DND-41 (cell line): ENCODE measurements around the gene BCL11B.

Experiments
- ATAC-seq: fragments of 200-7000 bp; cut with Tn5 transposase; 3 replicates; pipeline ENCODE4 v1.9.1; 2021; ENCODE audit warnings: low read depth; ENCODE audit not compliant: insufficient read depth
- DNase-seq: peaks from one replicate; pipeline ENCODE4 v3.0.0-alpha.2; 2020
- H2AFZ ChIP-seq: 2 replicates; pipeline ENCODE4 v1.6.0; 2012; ENCODE audit warnings: low read depth, low read length
- H3K27ac ChIP-seq: 2 replicates; pipeline ENCODE4 v1.5.1; 2012; ENCODE audit warnings: low read length, inconsistent platforms
- H3K27me3 ChIP-seq: fragments of 200-600 bp; sonication (generic); 2 replicates; pipeline ENCODE4 v1.6.0; 2012; ENCODE audit warnings: low read length, mild to moderate bottlenecking, inconsistent platforms; ENCODE audit not compliant: insufficient read depth, poor library complexity
- H3K36me3 ChIP-seq: 2 replicates; pipeline ENCODE4 v1.5.1; 2012; ENCODE audit warnings: low read length, inconsistent platforms; ENCODE audit not compliant: insufficient read depth
- H3K4me1 ChIP-seq: 2 replicates; pipeline ENCODE4 v1.5.1; 2012; ENCODE audit warnings: mild to moderate bottlenecking, low read length; ENCODE audit not compliant: insufficient read depth
- H3K4me2 ChIP-seq: 2 replicates; pipeline ENCODE4 v1.6.0; 2012; ENCODE audit warnings: mild to moderate bottlenecking, moderate library complexity, low read length, inconsistent platforms; ENCODE audit not compliant: insufficient read depth
- H3K4me3 ChIP-seq, 2 experiments: fragments of 200-600 bp in 1 of 2; shearing (Covaris generic) in 1 of 2; 2 replicates each; pipeline ENCODE4 v1.5.1; 2012 to 2016; ENCODE audit warnings: inconsistent platforms in 2 of 2, low read length in 2 of 2, mild to moderate bottlenecking in 2 of 2, low read depth in 1 of 2, moderate library complexity in 1 of 2
- H3K79me2 ChIP-seq: 2 replicates; pipeline ENCODE4 v1.6.0; 2012; ENCODE audit warnings: low read length, inconsistent platforms; ENCODE audit not compliant: insufficient read depth
- H3K9ac ChIP-seq: 2 replicates; pipeline ENCODE4 v1.6.0; 2012; ENCODE audit warnings: low read depth, mild to moderate bottlenecking, inconsistent platforms, low read length, moderate library complexity
- H3K9me3 ChIP-seq: 2 replicates; pipeline ENCODE4 v1.5.1; 2012; ENCODE audit warnings: low read length, moderate library complexity, mild to moderate bottlenecking, inconsistent platforms; ENCODE audit not compliant: insufficient read depth, severe bottlenecking
- H4K20me1 ChIP-seq: 2 replicates; pipeline ENCODE4 v1.6.0; 2012; ENCODE audit warnings: low read length; ENCODE audit not compliant: insufficient read depth
- EZH2 ChIP-seq: IDR thresholded peaks from 3 replicates; pipeline ENCODE4 v1.6.1; 2012; ENCODE audit warnings: borderline replicate concordance, low read depth, mild to moderate bottlenecking, moderate library complexity, low read length, inconsistent platforms; ENCODE audit not compliant: severe bottlenecking
- TF ChIP-seq, protein P1 (sequence below): IDR thresholded peaks from 2 replicates; pipeline ENCODE4 v1.5.1; 2012; ENCODE audit warnings: borderline replicate concordance, low read length, moderate library complexity, mild to moderate bottlenecking; ENCODE audit not compliant: poor library complexity, severe bottlenecking; ENCODE audit errors: extremely low read depth

The BCL11B gene

DNA sequence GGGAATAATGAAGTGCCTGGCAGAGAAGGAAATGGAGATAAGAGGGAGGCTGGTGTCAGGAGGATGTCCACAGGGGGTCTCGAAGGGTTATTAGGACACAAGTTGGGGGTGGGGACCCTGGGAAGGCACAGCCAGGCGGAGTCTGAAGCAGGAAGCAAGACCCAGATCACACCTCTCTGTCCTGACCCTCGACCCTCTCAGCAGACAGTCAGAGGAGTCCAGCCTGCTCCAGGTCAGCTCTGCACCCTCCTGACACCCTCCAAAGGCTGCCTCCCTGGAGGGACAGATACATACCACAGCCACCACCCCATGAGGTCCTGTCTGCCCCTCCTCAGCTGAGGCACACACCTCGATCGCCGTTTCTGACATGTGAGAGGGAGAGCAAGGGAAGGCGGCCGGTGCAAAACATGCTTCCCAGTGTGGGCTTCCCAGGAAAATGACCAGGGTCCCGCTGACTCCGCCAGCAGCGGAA lies 9.0 kb downstream of the BCL11B start:
- Histone ChIP-seq H3K36me3 (peaks cover 83% of the 10 kb centered on the region), H3K4me1 (peaks cover 78% of the 10 kb centered on the region), H3K27me3 (no peaks in the 10 kb centered on the region), H3K9me3 (no peaks in the 10 kb centered on the region), H2AFZ (no peak overlapping the region), H3K9ac (peak overlapping the region; percentile 85), H3K79me2 (peaks cover 100% of the 10 kb centered on the region), H3K4me2 (peak overlapping the region; percentile 70), H3K27ac (peak overlapping the region; percentile 86), H3K4me3 (peak overlapping the region in 1 of 2 experiments; percentile 69; a peak in 2 of 4 replicates), H4K20me1 (peaks cover 87% of the 10 kb centered on the region)
- ATAC-seq (peak; percentile 13; the same call in 2 of the 3 replicates), DNase-seq (no peak)
- TF ChIP-seq EZH2: no peak
- TF ChIP-seq, protein P1, sequence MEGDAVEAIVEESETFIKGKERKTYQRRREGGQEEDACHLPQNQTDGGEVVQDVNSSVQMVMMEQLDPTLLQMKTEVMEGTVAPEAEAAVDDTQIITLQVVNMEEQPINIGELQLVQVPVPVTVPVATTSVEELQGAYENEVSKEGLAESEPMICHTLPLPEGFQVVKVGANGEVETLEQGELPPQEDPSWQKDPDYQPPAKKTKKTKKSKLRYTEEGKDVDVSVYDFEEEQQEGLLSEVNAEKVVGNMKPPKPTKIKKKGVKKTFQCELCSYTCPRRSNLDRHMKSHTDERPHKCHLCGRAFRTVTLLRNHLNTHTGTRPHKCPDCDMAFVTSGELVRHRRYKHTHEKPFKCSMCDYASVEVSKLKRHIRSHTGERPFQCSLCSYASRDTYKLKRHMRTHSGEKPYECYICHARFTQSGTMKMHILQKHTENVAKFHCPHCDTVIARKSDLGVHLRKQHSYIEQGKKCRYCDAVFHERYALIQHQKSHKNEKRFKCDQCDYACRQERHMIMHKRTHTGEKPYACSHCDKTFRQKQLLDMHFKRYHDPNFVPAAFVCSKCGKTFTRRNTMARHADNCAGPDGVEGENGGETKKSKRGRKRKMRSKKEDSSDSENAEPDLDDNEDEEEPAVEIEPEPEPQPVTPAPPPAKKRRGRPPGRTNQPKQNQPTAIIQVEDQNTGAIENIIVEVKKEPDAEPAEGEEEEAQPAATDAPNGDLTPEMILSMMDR: no peak

DNA sequence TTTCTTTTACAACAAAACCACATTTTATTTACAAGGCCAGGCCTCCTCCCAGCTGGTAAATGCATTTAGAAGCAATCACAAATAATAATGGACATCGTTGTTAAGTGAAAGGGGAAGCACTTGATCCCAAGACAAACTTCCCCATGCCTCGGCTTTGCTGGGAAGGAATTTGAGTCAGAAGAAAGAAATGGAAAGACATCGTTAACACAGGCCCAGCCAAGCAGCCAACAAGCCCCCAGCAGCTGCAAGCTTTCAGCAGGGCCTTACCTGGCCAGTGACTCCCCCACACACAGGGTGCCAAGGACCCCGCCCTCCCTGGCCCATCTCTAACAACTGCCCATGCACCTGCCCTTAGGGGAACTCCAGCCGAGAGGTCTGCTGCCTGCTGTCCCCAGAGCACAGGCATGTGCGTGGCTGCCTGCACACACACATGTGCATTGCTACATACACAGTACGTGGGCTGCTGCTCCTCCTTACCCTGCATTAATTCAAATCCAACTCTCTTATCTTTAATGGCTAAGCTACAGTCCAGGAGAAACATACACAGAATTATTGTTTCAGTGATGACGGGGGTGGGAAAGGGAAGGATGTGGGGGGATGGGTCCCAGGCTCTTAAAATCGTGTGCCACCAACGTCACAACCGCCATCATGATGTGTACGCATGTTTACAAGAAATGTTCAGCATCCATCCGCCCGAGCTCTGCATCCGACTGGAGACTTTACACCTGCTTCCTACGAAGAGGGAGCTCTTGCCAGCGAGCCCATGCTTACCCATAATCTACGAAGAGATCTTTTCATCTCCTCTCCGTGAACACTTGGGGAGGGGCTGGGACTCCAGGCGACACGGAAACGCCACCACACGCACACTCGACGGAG lies 9.8 kb downstream of the BCL11B start:
- Histone ChIP-seq H3K9ac (peak overlapping the region; percentile 85), H3K9me3 (no peaks in the 10 kb centered on the region), H3K27me3 (no peaks in the 10 kb centered on the region), H3K4me2 (peak overlapping the region; percentile 70), H3K4me1 (peaks cover 86% of the 10 kb centered on the region), H2AFZ (no peak overlapping the region), H4K20me1 (peaks cover 92% of the 10 kb centered on the region), H3K27ac (peak overlapping the region; percentile 86), H3K79me2 (peaks cover 100% of the 10 kb centered on the region), H3K36me3 (peaks cover 86% of the 10 kb centered on the region), H3K4me3 (peak overlapping the region in 1 of 2 experiments; percentile 69; a peak in 2 of 4 replicates)
- ATAC-seq: peak; percentile 76
- DNase-seq: peak; percentile 84
- TF ChIP-seq, protein P1: no peak
- TF ChIP-seq EZH2: no peak

DNA sequence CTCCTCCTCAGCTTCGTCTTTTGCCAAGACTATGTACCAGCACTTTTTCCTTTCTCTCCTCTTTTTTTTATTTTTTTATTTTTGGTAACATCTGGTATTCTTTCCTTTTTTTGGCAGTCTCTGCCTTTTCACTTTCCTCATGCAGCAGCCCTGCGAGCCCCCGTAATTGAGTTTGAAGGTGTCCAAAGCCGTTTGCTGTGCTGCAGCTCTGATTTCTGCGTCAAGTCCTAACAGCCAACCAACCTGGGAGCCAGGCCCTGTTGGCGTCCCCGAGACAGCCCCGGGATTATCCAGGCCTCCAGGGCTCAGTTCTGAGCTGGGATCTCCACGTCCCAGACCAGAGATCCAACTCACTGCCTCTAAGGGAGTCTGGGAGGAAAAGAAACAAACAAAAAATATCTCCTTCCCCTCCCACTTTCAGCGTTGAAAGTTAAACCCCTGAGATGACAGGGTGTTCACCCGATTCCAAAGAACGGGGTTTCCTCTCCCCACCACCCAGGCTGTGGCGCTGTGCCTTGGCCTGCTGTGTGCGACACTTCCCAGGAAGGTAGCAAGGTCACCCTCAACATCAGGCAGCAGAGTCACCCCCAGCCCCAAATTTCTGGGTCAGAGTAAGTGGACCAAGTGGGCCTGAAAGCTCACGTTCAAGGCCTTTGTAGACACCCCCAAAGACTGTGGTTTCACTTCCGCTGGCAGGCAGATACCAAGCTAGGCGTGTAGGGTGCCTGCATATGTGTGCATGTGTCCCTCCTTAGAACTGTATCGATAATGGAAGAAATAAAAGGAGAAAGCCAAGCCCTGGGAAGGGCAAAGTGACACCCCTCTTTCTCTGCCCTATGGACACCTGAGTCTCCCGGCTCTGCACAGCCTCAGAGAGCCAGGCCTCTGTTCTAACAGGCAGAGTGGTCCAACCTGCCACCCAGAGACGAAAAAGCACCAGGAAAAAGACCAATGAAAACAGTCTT lies 11.1 kb downstream of the BCL11B start:
- H3K4me1 ChIP-seq: peaks cover 88% of the 10 kb centered on the region
- TF ChIP-seq EZH2: no peak
- TF ChIP-seq, protein P1: no peak
- peaks cover 100% of the 10 kb centered on the region for H3K79me2 ChIP-seq
- H4K20me1 ChIP-seq: peaks cover 93% of the 10 kb centered on the region
- peak overlapping the region; percentile 85; the same call in 1 of the 2 replicates for H3K9ac ChIP-seq
- peak overlapping the region in 1 of 2 experiments; percentile 0; a peak in 1 of 4 replicates for H3K4me3 ChIP-seq
- H3K36me3 ChIP-seq: peaks cover 90% of the 10 kb centered on the region
- no peaks in the 10 kb centered on the region for H3K27me3 ChIP-seq
- DNase-seq: peak; percentile 63
- no peaks in the 10 kb centered on the region for H3K9me3 ChIP-seq
- ATAC-seq: peak; percentile 58
- H2AFZ ChIP-seq: no peak overlapping the region
- peak overlapping the region; percentile 70 for H3K4me2 ChIP-seq
- H3K27ac ChIP-seq: peak overlapping the region; percentile 86
